ENCODE data around the gene IRF2BP1.

IRF2BP1 gene

DNA sequence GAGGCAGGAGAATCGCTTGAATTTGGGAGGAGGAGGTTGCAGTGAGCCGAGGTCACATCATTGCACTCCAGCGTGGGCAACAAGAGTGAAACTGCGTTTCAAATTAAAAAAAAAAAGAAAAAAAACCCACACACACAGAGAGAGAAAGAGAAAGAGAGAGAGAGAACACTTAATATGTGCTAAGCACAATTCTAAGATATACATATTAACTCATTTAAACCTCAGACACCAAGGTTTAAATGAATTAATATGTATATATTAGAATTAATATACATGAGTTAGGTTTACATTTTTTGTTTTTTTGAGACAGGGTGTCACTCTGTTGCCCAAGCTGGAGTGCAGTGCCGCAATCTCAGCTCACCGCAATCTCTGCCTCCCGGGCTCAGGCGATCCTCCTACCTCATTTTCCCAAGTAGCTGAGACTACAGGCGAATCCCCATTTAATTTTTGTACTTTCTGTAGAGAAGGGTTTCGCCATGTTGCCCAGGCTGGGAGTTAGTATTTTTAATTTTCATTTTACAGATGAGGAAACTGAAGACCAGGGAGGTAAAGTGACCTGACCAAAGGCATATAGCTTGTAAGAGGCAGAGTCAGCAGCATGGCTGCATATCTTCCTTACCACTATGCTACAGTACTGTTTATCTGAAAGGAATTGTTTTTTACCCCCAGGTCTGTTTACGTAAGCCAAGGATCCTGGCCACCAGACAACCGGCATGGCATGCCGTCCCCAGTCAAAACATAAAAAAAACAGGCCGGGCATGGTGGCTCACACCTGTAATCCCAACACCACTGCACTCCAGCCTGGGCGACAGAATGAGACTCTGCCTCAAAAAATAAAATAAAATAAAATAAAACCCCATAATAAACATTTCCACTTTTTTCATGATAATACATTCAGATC, 25.3 kb downstream of the IRF2BP1 start:
- no peak for DNase-seq

DNA sequence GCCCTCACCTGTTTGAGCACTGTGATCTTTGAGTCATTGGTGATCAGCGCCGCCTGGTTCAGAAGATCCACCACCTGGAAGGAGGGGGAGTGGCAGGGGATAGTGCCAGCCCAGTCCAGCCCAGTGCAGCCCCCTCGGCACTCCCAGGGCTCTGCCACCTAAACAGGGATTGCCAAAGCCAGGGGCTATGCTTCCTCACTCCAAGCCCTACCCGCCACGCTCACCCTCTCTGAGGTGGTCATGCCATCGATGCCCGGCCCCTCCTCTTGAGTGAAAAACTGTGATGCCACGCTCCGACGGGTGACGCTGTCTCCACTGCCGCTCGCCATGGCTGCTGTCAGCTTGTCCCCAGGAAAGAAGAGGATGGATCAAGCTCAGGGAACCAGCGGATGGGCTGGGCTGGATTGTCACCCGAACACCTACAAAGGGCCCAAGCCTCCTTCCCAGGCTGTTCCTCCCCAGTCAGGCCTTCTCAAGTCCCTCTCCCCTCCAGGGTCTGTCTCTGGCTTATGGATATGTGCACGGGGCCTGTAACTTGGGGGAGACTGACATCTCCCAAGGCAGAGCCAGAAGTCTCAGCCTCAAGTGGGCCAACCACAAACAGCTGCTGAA, 31.7 kb downstream of the IRF2BP1 start:
- DNase-seq, result no peak

DNA sequence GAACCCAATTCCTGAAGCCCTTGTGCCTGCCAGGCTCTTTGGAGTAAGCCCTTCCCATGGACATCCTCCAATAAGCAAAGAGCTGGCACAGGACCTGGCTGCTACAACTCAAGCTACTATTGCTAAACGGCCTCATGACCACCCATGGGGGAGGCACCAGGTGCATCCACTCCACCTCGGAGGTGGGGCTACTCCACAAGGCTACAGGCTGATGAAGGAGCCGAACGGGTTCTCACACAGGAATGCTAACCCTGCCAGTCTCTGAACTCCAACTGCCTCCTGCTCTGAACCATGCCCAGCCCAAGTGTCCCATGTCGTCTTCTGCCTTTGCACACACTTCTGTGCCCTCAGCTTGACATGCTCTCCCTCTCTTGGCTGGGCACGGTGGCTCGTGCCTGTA, 33.0 kb downstream of the IRF2BP1 start:
- DNase-seq, result no peak

DNA sequence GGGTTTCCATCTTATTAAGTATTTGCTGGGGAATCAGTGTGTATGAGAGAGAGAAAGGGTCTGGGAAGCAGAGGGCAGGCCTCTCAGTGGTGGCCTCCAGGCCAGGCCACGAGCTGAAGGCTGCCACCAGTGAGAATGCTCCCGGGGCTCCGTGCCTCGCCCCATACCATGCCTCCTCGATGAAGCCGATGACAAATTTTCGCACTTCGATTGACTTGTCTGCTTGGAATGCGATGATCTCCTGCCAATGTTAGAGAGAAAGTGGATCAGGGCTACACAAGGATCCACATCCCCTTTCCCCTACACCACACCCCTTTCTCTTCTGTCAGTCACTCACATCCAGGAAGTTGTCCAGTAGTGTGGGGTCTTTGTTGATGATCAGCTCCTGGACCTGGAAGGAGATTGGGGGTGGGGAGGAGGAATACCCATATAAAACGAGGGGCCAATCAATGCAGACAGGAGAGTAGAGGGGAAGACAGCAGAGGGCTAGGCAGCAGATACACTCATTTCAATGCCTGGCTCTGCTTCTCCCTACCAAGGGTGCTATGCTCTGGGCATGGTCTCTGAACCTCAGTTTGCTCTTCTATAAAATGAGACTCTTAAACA, 33.7 kb downstream of the IRF2BP1 start:
- no peak for DNase-seq

DNA sequence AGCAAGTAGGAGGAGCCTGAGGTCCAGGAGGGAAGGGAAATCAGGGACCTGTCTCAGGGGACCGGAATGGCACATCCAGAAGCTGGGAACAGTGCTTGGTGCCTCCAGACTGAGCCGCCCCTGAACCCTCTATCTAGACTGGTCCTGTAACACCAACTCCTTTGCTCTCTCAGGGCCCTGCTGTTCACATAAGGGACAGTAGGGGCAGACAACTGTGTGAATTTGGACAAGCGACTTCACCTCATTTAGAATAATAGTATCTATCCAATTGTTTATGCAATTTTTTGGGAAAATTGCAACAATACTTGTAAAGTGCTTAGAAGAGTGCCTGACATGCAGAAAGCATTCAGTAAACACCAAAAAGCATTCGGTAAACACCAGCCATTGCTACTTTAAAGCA, 37.0 kb downstream of the IRF2BP1 start:
- DNase-seq, result no peak

DNA sequence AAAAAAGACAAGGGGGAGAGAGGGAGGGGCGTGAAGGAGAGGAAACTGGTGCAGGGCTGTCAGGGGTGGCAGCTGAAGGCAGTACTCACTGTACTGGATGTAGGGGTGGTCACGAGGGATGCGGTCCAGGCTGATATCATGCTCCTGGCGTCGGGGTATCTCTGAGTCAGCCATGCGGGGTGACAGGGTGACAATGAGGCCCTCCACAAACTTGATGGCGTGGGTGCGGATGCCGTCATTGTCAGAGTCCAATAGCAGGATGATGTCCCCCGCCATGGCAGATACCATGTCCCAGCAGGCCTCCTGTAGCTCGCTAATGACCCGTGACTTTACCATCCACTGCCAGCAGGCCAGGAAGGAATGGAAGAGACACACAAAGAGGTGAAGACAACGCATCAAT, 38.3 kb downstream of the IRF2BP1 start:
- no peak for DNase-seq

DNA sequence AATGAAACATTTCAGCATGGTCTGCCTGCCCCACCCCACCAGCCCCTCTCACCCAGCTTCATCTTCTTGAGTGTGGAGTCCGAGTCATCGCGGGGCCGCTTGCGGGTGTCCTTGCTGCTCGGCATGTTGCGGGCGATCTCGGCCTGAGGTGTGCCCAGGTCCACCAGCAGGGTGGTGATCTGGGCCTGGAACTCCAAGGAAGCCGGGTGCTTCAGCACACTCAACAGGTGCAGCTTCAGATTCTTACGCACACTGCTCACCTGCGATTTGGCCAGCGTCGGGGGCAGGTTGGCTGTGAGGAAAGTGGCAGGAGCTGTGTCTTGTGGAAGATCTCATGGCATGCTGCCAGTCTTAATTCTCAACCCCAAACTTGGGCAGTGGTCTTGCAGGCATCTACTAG, 43.7 kb downstream of the IRF2BP1 start:
- no peak for DNase-seq

DNA sequence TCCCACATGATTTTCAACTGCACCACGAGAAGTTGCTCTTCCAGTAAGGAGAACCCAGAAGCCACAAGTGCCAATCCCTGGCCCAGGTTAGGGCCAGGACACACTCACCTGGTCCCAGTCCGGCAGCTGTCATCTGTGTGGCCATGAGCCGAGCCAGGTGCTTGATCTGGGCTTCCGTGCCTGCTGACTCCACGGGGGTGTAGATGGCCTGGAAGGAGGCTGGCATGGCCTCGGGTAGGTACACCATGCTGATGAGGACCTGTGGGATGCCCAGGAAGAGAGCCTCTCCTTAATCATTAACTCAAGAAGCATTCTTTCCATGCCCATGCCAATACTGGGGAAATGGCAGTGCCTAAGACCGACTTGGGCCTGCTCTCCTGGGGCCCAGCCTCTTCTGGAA, 51.0 kb downstream of the IRF2BP1 start:
- DNase-seq, result no peak
